Mucosa of descending colon (tissue), 3 donors: ENCODE data around the gene TAGLN2. TPM values are rescaled to one million over a fixed set of nuclear protein-coding genes. Genes with fewer than 3 reads are reported as not detected.

ENCODE experiments used
- ATAC-seq: fragments of 200-7000 bp; cut with Tn5 transposase; one replicate; pipeline ENCODE4 v1.9.1; 2020; ENCODE audit warnings: mild to moderate bottlenecking, moderate library complexity
- DNase-seq, 3 donors: peaks; one replicate each; pipeline ENCODE4 v3.0.0-alpha.2; 2020
- H3K36me3 ChIP-seq: fragments of 200-600 bp; one replicate; pipeline ENCODE4 v1.8.0; 2021; ENCODE audit warnings: low read depth, mild to moderate bottlenecking
- H3K4me1 ChIP-seq: fragments of 200-600 bp; one replicate; pipeline ENCODE4 v1.8.0; 2021; ENCODE audit warnings: low read depth, mild to moderate bottlenecking
- H3K4me3 ChIP-seq: fragments of 200-600 bp; one replicate; pipeline ENCODE4 v1.8.0; 2021; ENCODE audit warnings: mild to moderate bottlenecking
- H3K9me3 ChIP-seq: fragments of 200-600 bp; one replicate; pipeline ENCODE4 v1.8.0; 2021; ENCODE audit warnings: mild to moderate bottlenecking
- CTCF ChIP-seq: fragments of 200-600 bp; IDR thresholded peaks from one replicate; pipeline ENCODE4 v1.8.0; 2022; ENCODE audit warnings: antibody characterized with exemption, mild to moderate bottlenecking
- intact Hi-C, 2 donors: fragments of 100-400 bp; cut with DNase I in 1 of 2; cut with micrococcal nuclease in 1 of 2; formaldehyde crosslinking; loops; one replicate each; pipeline versions ENCODE4 v1.11.0 to v1.11.1; 2022; cut with DNase I, micrococcal nuclease
- total RNA-seq, 3 donors: library from RNA; stranded (reverse); fragmentation: NEBNext Ultra II Directional in 2 of 3; extraction: Animal tissue kit (Norgen Biotek cat#: 25700) in 2 of 3; gene quantifications; one replicate each; pipeline versions ENCODE4 v1.2.1 to v1.2.4, GENCODE V29; 2021 to 2023
- donor health status: DM: no; HTN: no; CAD: no; lungs with moderate emphysema.
- donor health status: DM: no; HTN: no; CAD: no.
- donor health status: DM: no; HTN: yes; CAD: no.

Gene TAGLN2
- total RNA-seq, 3 donors from 2014 or later: 137 to 296 (median 264) TPM

DNA sequence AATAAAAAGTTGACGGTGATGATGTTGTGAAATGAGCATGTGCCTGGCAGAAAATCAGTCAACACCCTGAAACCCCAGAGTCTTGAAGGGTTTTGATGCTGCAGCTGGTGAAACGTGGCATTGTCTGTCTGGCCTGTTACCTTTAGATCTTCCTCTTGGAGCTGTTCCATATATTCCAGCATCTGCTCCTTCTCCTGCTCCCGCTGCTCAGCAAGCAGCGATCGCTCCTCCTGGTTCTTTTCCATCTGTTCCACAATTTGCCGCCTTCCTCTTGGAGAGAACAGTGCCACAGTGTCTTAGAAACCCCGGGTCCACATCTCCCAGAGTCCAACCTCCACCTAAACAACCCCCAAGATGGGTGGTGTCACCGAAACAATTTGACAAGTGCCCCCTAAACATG lies 41.0 kb downstream of the TAGLN2 start:
- TF ChIP-seq CTCF: no peak

DNA sequence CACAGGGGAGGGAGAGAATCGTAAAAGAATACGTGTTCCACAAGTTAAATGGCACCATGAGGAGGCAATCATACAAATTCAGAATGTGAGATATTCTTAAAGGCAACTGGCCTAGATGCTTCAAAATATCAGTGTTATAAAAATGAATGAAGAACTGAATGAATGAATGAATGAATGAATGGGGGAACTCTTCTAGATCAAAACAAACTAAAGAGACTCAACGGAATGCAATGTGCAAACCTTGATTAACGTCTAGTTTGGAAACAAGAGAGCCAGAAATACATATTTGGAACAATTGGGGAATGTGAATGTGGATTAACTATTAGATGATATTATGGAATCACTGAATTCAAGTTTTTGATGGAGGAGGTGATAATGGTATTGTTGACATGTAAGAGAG lies 42.2 kb downstream of the TAGLN2 start:
- TF ChIP-seq CTCF: no peak
- DNase-seq: no peak
- H3K4me1 ChIP-seq: peaks cover 17% of the 10 kb centered on the region
- no peaks in the 10 kb centered on the region for H3K36me3 ChIP-seq
- intact Hi-C loops: no loop called here
- H3K9me3 ChIP-seq: no peaks in the 10 kb centered on the region
- no peak overlapping the region for H3K4me3 ChIP-seq
- ATAC-seq: no peak

More for the DNA sequence above, 41.0 kb downstream of the TAGLN2 start:
- no peaks in the 10 kb centered on the region for H3K36me3 ChIP-seq
- peaks cover 17% of the 10 kb centered on the region for H3K4me1 ChIP-seq
- ATAC-seq (no peak), DNase-seq (no peak)
- intact Hi-C loops: no loop called here
- H3K4me3 ChIP-seq: no peak overlapping the region
- H3K9me3 ChIP-seq: no peaks in the 10 kb centered on the region

DNA sequence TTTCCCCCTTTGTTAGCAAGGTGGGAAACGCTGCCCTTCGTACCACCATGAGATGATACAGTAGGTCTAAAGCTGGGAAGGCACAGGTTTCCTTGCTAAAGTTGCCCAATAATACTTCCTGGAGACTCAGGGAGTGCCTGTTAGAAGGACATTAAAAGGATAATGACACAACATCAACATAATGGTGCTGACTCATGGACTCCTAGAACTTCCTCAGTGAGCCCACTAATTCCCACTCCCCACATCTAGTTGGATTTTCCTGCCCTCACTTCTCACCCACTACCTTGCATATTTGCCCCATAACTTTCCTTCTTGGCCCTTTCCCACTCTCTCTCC lies 42.8 kb downstream of the TAGLN2 start:
- intact Hi-C loops: no loop called here
- ATAC-seq: peak; percentile 73
- no peak for DNase-seq
- H3K4me3 ChIP-seq: no peak overlapping the region
- no peaks in the 10 kb centered on the region for H3K9me3 ChIP-seq
- H3K4me1 ChIP-seq: peaks cover 17% of the 10 kb centered on the region
- TF ChIP-seq CTCF: no peak
- H3K36me3 ChIP-seq: no peaks in the 10 kb centered on the region

DNA sequence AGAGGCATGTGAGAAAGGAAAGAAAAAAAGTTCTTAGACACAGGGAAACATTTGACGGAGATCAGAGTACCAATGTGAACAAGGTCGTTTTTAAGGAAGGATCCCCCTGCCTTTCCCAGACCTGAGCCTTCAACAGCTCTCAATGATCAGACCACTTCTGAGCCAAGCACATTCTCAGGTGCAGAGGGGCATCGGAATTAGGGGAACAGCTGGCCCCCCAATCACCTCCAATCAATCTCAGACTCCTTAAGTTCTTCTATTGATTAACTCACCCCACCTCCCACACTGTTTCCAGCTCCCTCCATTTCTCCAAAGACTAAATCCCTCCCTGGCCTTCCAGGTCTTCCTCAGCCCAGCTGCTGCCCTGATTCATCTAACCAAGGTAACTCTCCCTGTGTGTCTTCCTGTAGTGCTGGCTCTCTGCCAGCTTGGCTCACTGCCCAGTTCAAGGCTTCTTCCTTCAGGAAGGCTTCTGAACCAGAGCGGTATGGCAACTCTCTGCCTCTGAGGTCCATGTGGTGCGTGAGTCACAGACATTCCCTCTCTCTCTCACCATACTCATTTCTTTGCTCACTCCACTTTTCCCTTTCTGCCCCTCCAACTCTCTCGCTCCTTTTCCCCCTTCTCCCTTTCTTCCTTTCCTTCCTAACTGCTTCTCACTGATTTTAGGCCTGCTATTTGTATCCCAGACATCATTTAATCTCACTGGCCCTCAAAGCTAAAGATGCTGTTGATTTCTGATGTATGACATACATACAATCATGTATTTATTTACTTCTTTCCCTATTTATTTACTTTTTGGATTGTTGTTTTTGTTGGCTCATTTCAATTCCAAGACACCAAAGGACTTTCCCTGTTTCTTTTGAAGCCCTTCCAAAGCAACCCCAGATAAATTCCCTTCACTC lies 43.4 kb downstream of the TAGLN2 start:
- ATAC-seq (peak; percentile 95), DNase-seq (peak; percentile 96 to 99 (median 97))

DNA sequence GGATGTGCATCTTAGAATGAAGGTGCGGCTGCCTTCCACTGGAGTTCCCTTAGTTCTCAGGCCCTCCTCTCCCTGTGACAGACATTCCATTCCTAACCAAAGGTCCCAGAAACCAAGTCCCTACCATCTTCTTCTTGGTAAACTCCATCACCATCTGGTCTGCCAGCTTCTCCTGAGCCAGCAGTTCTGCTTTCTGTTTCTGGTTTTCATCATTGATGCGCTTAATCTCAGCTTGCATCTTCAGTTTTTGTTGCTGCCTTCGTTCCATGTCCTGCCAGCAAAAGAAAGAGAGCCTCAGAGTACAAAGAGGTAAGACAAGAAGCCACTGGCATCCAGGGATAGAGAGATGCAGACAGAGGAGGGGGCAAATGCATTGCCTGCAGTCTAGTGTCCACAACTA lies 44.9 kb downstream of the TAGLN2 start:
- intact Hi-C loops: no loop called here
- no peak for TF ChIP-seq CTCF
- Histone ChIP-seq H3K4me3 (no peak overlapping the region), H3K36me3 (no peaks in the 10 kb centered on the region), H3K9me3 (no peaks in the 10 kb centered on the region), H3K4me1 (peaks cover 17% of the 10 kb centered on the region)
- ATAC-seq (no peak), DNase-seq (no peak)

More for the DNA sequence above, 43.4 kb downstream of the TAGLN2 start:
- Histone ChIP-seq H3K36me3 (no peaks in the 10 kb centered on the region), H3K4me3 (no peak overlapping the region), H3K4me1 (peaks cover 17% of the 10 kb centered on the region), H3K9me3 (no peaks in the 10 kb centered on the region)
- TF ChIP-seq CTCF: no peak
- intact Hi-C loops: no loop called here
